H1 (cell line): Measurements from ENCODE around the gene NME7. TPM values are rescaled to one million over a fixed set of nuclear protein-coding genes. Genes with fewer than 3 reads are reported as not detected.

Experiments
- CTCF ChIA-PET: fragments of 300-600 bp; sonication (Branson Sonifier 250); formaldehyde crosslinking; loops from one replicate; lab custom pipeline; 2021; ENCODE audit not compliant: partially characterized antibody; lab: Charles Lee
- POLR2A ChIA-PET: fragments of 300-600 bp; sonication (Branson Sonifier 250); formaldehyde crosslinking; loops from one replicate; lab custom pipeline; 2021; ENCODE audit warnings: inconsistent platforms; ENCODE audit not compliant: partially characterized antibody; lab: Charles Lee
- DNase-seq, 2 experiments: peaks; one replicate each; pipeline versions ENCODE4 v3.0.0 to v3.0.0-alpha.2; 2010 to 2022; ENCODE audit warnings: low spot score in 2 of 2, low read depth in 1 of 2, mixed read lengths in 1 of 2
- FAIRE-seq: peaks from 2 replicates; lab custom pipeline; 2011; peaks lifted over from hg19 to GRCh38; lab: Jason Lieb, UNC
- H2AFZ ChIP-seq: 2 replicates; pipeline ENCODE4 v1.8.1; 2012; ENCODE audit warnings: low read length, inconsistent platforms
- H2AK5ac ChIP-seq: 2 replicates; pipeline ENCODE4 v1.6.1; 2013; ENCODE audit warnings: low read depth, low read length
- H2BK120ac ChIP-seq: replicated peaks from 2 replicates; pipeline ENCODE3; 2013; ENCODE audit warnings: low read depth, low read length, inconsistent platforms
- H2BK12ac ChIP-seq: 2 replicates; pipeline ENCODE4 v1.6.1; 2013; ENCODE audit warnings: low read depth, low read length
- H2BK15ac ChIP-seq: 2 replicates; pipeline ENCODE4 v1.6.1; 2013; ENCODE audit warnings: low read length
- H2BK20ac ChIP-seq: 2 replicates; pipeline ENCODE4 v1.6.1; 2013; ENCODE audit warnings: low read length
- H2BK5ac ChIP-seq: 2 replicates; pipeline ENCODE4 v1.6.1; 2013; ENCODE audit warnings: low read depth, low read length
- H3K14ac ChIP-seq: 2 replicates; pipeline ENCODE4 v1.6.1; 2013; ENCODE audit warnings: inconsistent platforms; ENCODE audit not compliant: insufficient read length
- H3K18ac ChIP-seq: 2 replicates; pipeline ENCODE4 v1.6.1; 2013; ENCODE audit warnings: low read length; ENCODE audit errors: extremely low read depth
- H3K23ac ChIP-seq: 2 replicates; pipeline ENCODE4 v1.6.1; 2013; ENCODE audit warnings: inconsistent platforms; ENCODE audit not compliant: insufficient read length
- H3K23me2 ChIP-seq: 2 replicates; pipeline ENCODE4 v1.6.1; 2013; ENCODE audit warnings: low read depth, low read length
- H3K27ac ChIP-seq: 2 replicates; pipeline ENCODE4 v1.6.1; 2011; ENCODE audit warnings: low read depth, low read length, inconsistent platforms
- H3K27me3 ChIP-seq, 4 experiments: replicated peaks in 1 of 4; 1 replicate in 1 of 4; 2 replicates in 3 of 4; pipeline versions ENCODE4 v1.6.1 to v1.8.1; 2011 to 2013; ENCODE audit warnings: low read length in 3 of 4, mild to moderate bottlenecking in 3 of 4, inconsistent platforms in 2 of 4, mixed read lengths in 2 of 4, moderate library complexity in 1 of 4; ENCODE audit not compliant: control insufficient read depth in 3 of 4, insufficient read depth in 3 of 4; ENCODE audit errors: extremely low read depth in 1 of 4
- H3K36me3 ChIP-seq, 4 experiments: 2 replicates each; pipeline versions ENCODE4 v1.6.1 to v1.8.1; 2011 to 2013; ENCODE audit warnings: mild to moderate bottlenecking in 4 of 4, low read length in 3 of 4, moderate library complexity in 2 of 4, control low read depth in 1 of 4, inconsistent platforms in 1 of 4; ENCODE audit not compliant: insufficient read depth in 4 of 4, control insufficient read depth in 2 of 4
- H3K4ac ChIP-seq: replicated peaks from 2 replicates; pipeline ENCODE3; 2013; ENCODE audit warnings: low read length, low read depth, mixed read lengths, inconsistent platforms; ENCODE audit not compliant: insufficient read length
- H3K4me1 ChIP-seq, 4 experiments: replicated peaks in 1 of 4; 1 replicate in 1 of 4; 2 replicates in 3 of 4; pipeline versions ENCODE4 v1.6.1 to v1.8.1; 2011 to 2013; ENCODE audit warnings: low read length in 3 of 4, inconsistent platforms in 2 of 4, mixed read lengths in 1 of 4; ENCODE audit not compliant: insufficient read depth in 4 of 4, control insufficient read depth in 3 of 4
- H3K4me2 ChIP-seq, 2 experiments: 2 replicates each; pipeline versions ENCODE4 v1.6.1 to v1.8.1; 2011 to 2013; ENCODE audit warnings: low read depth in 2 of 2, low read length in 2 of 2, control low read depth in 1 of 2, inconsistent platforms in 1 of 2, mild to moderate bottlenecking in 1 of 2; ENCODE audit not compliant: insufficient read depth in 1 of 2
- H3K4me3 ChIP-seq, 4 experiments: fragments of 200-600, 300-600 bp in 1 of 4; sonication (generic), shearing (Covaris generic), sonication (Bioruptor Twin) in 1 of 4; 2 replicates each; pipeline versions ENCODE4 v1.5.1 to v1.8.1; 2011 to 2016; ENCODE audit warnings: low read length in 4 of 4, low read depth in 3 of 4, control low read depth in 2 of 4, inconsistent platforms in 2 of 4, mild to moderate bottlenecking in 2 of 4, mixed read lengths in 1 of 4, moderate library complexity in 1 of 4; ENCODE audit not compliant: insufficient read depth in 2 of 4; ENCODE audit errors: extremely low read depth in 1 of 4
- H3K56ac ChIP-seq: replicated peaks from 2 replicates; pipeline ENCODE3; 2013; ENCODE audit warnings: low read depth, mild to moderate bottlenecking, mixed read lengths, low read length, inconsistent platforms; ENCODE audit not compliant: insufficient read length
- H3K79me1 ChIP-seq: 2 replicates; pipeline ENCODE4 v1.6.1; 2013; ENCODE audit warnings: low read depth, low read length, control low read depth
- H3K79me2 ChIP-seq, 2 experiments: 2 replicates each; pipeline versions ENCODE4 v1.6.1 to v1.8.1; 2012 to 2013; ENCODE audit warnings: low read length in 2 of 2, mild to moderate bottlenecking in 2 of 2, inconsistent platforms in 1 of 2; ENCODE audit not compliant: insufficient read depth in 2 of 2, control insufficient read depth in 1 of 2
- H3K9ac ChIP-seq, 4 experiments: replicated peaks in 1 of 4; 1 replicate in 1 of 4; 2 replicates in 3 of 4; pipeline versions ENCODE4 v1.6.1 to v1.8.1; 2011 to 2013; ENCODE audit warnings: low read depth in 3 of 4, low read length in 3 of 4, control low read depth in 2 of 4, mild to moderate bottlenecking in 2 of 4, moderate library complexity in 2 of 4, inconsistent platforms in 1 of 4; ENCODE audit errors: extremely low read depth in 1 of 4
- H3K9me3 ChIP-seq, 2 experiments: 2 replicates each; pipeline versions ENCODE4 v1.6.1 to v1.8.1; 2012 to 2013; ENCODE audit warnings: mild to moderate bottlenecking in 2 of 2, moderate library complexity in 2 of 2, control low read depth in 1 of 2, inconsistent platforms in 1 of 2, low read depth in 1 of 2, low read length in 1 of 2, mixed read lengths in 1 of 2; ENCODE audit not compliant: insufficient read depth in 2 of 2
- H4K20me1 ChIP-seq, 2 experiments: replicated peaks in 1 of 2; 2 replicates each; pipeline versions ENCODE3 to v1.8.1; 2011 to 2013; ENCODE audit warnings: inconsistent platforms in 2 of 2, low read length in 2 of 2, mild to moderate bottlenecking in 1 of 2; ENCODE audit not compliant: insufficient read depth in 2 of 2, control insufficient read depth in 1 of 2
- H4K5ac ChIP-seq: 2 replicates; pipeline ENCODE4 v1.6.1; 2013; ENCODE audit warnings: low read length, low read depth, mixed read lengths, inconsistent platforms; ENCODE audit not compliant: insufficient read length
- H4K8ac ChIP-seq: 2 replicates; pipeline ENCODE4 v1.8.0; 2013; ENCODE audit warnings: mild to moderate bottlenecking, moderate library complexity, low read length, inconsistent platforms; ENCODE audit not compliant: insufficient read depth; ENCODE audit errors: extremely low read depth
- H4K91ac ChIP-seq: replicated peaks from 2 replicates; pipeline ENCODE3; 2013; ENCODE audit warnings: low read length, mixed read lengths, inconsistent platforms; ENCODE audit not compliant: insufficient read length
- HDAC2 ChIP-seq, 2 experiments: fragments of 300-600 bp in 1 of 2; sonication (generic) in 1 of 2; IDR thresholded peaks; 2 replicates each; pipeline ENCODE4 v1.6.1; 2011 to 2012; ENCODE audit warnings: low read depth in 2 of 2, low read length in 2 of 2, mild to moderate bottlenecking in 2 of 2, moderate library complexity in 2 of 2, borderline replicate concordance in 1 of 2, inconsistent platforms in 1 of 2
- WGBS, 2 experiments: shearing (Covaris generic) in 1 of 2; methylation state at CpG; one replicate each; pipeline versions ENCODE4 v1.1.6 to v1.1.7; 2013 to 2015; ENCODE audit warnings: low lambda C conversion rate in 2 of 2, mixed read lengths in 2 of 2, inconsistent platforms in 1 of 2, low coverage in 1 of 2, missing lambda C conversion rate in 1 of 2; ENCODE audit not compliant: insufficient replicate concordance in 2 of 2, insufficient coverage in 1 of 2, insufficient read length in 1 of 2; ENCODE audit errors: extremely low coverage in 1 of 2, missing lambda C conversion rate in 1 of 2; 5-methylcytosine and 5-hydroxymethylcytosine counted together
- polyA plus RNA-seq, 7 experiments: library from polyadenylated mRNA; depleted of rRNA in 3 of 7; stranded (reverse) in 5 of 7; unstranded in 2 of 7; fragments of >200 nt in 5 of 7; fragments of 200-250 nt in 2 of 7; gene quantifications; 1 replicate in 5 of 7; 2 replicates in 1 of 7; 4 replicates in 1 of 7; pipeline versions ENCODE4 v1.2.1 to v1.2.3, GENCODE V29; 2011 to 2013; ENCODE audit warnings: missing spikeins in 2 of 7, mixed read lengths in 2 of 7
- total RNA-seq: library from RNA; stranded (reverse); fragmentation: NEBNext Ultra II Directional; extraction: Animal tissue kit (Norgen Biotek cat#: 25700); gene quantifications from 2 replicates; pipeline ENCODE4 v1.2.1, GENCODE V29; 2021

Gene NME7
- total and polyA plus RNA-seq, 2 of the 8 experiments (the other 6 are each of a cell fraction or from before 2014, with no cell fraction given), result 11.6 to 28.5 TPM

- H2BK15ac ChIP-seq, result no peak overlapping the region
- no peaks in the 10 kb centered on the region for H3K27me3 ChIP-seq
- FAIRE-seq, result no peak
- CTCF ChIA-PET, result interaction anchor here (0.7 to 1.6 kb wide), 6 partner anchors 10 to 881 kb away, joined by 3 to 7 read pairs (median 6); no protein-coding TSS in a partner anchor
- no peaks in the 10 kb centered on the region for H3K79me2 ChIP-seq
- no peaks in the 10 kb centered on the region for H3K79me1 ChIP-seq
- no peak overlapping the region for H3K27ac ChIP-seq
- no peak for TF ChIP-seq HDAC2 (IDR thresholded peaks at IDR 0.05; ENCODE audit: borderline replicate concordance in 1 of 2, low read depth in 2 of 2, low read length in 2 of 2)
- no peak overlapping the region for H2BK120ac ChIP-seq
- no peak overlapping the region for H3K14ac ChIP-seq
- peaks cover 2 to 26% (median 18%) of the 10 kb centered on the region in 4 experiments; a peak in 6 of 8 replicates for H3K36me3 ChIP-seq
- no peak overlapping the region for H3K4ac ChIP-seq
- WGBS, 2 experiments, result 94% methylated on average over 4 of the region's 4 CpGs; no CpG with 5 or more reads in 1 of the 2 experiments
- no peak overlapping the region for H3K56ac ChIP-seq
- no peak for DNase-seq
- H2AK5ac ChIP-seq, result no peak overlapping the region
- POLR2A ChIA-PET, result interaction anchor here (0.6 to 2.7 kb wide), 5 partner anchors 20 to 689 kb away, joined by 3 to 13 read pairs (median 3); partner anchors contain the start of gene ATP1B1
- H3K9ac ChIP-seq, result no peak overlapping the region
- no peak overlapping the region for H3K23ac ChIP-seq
- H3K4me3 ChIP-seq, result no peak overlapping the region
- H2BK12ac ChIP-seq, result no peak overlapping the region
- H2BK20ac ChIP-seq, result no peak overlapping the region
- no peak overlapping the region for H2AFZ ChIP-seq
- H2BK5ac ChIP-seq, result no peak overlapping the region
- no peaks in the 10 kb centered on the region for H3K23me2 ChIP-seq
- peaks cover 0 to 5% (median 0%) of the 10 kb centered on the region in 4 experiments; a peak in 1 of 7 replicates for H3K4me1 ChIP-seq
- H4K20me1 ChIP-seq, result no peaks in the 10 kb centered on the region
- no peak overlapping the region for H3K4me2 ChIP-seq
- H3K9me3 ChIP-seq, result no peaks in the 10 kb centered on the region
- no peak overlapping the region; the same call in 1 of the 2 replicates for H4K8ac ChIP-seq
- H4K91ac ChIP-seq, result no peak overlapping the region
- H3K18ac ChIP-seq, result no peak overlapping the region
- no peak overlapping the region for H4K5ac ChIP-seq
These were observed 234.9 kb downstream of the NME7 start for GRCh38 chr1:169132512-169133227.
